GM10266 (cell line): ENCODE measurements around the gene SPTBN5.

Experiments
- DNase-seq: peaks from one replicate; pipeline ENCODE4 v3.0.0; 2012; ENCODE audit errors: extremely low spot score
- CTCF ChIP-seq: IDR thresholded peaks from 2 replicates; pipeline ENCODE4 v1.5.1; 2012; ENCODE audit warnings: mild to moderate bottlenecking, low read depth; ENCODE audit not compliant: control insufficient read depth, insufficient read depth; ENCODE audit errors: missing control alignments

Gene SPTBN5

DNA sequence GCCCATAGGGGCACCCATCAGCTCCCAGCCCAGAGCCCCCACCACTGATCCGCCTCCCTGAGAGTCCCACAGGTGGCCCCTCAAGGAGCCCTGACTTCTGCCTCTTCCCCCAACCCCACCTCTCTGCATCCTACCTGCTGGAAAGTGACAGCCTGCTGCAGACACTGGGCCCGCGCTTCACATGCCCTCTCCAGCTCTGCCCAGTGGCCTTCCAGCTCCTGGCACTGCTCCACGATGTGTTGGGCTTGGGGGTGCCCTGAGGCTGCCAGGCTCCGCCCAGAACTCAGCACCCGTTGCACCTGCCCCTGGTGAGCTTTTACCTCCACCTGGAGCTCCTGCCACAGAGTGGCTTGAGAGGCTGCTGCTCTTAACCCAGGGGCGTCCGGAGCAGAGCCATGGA lies 20.1 kb downstream of the SPTBN5 start:
- TF ChIP-seq CTCF = no peak

GRCh38 chr15:41872166-41872747 lies 21.6 kb downstream of the SPTBN5 start:
- no peak for TF ChIP-seq CTCF

More for the DNA sequence above, 20.1 kb downstream of the SPTBN5 start:
- DNase-seq = no peak

GRCh38 chr15:41871175-41871905 lies 22.5 kb downstream of the SPTBN5 start:
- no peak for TF ChIP-seq CTCF
- DNase-seq = no peak

More at GRCh38 chr15:41872166-41872747, 21.6 kb downstream of the SPTBN5 start:
- no peak for DNase-seq

GRCh38 chr15:41870689-41871081 lies 23.2 kb downstream of the SPTBN5 start:
- TF ChIP-seq CTCF = no peak
- no peak for DNase-seq

DNA sequence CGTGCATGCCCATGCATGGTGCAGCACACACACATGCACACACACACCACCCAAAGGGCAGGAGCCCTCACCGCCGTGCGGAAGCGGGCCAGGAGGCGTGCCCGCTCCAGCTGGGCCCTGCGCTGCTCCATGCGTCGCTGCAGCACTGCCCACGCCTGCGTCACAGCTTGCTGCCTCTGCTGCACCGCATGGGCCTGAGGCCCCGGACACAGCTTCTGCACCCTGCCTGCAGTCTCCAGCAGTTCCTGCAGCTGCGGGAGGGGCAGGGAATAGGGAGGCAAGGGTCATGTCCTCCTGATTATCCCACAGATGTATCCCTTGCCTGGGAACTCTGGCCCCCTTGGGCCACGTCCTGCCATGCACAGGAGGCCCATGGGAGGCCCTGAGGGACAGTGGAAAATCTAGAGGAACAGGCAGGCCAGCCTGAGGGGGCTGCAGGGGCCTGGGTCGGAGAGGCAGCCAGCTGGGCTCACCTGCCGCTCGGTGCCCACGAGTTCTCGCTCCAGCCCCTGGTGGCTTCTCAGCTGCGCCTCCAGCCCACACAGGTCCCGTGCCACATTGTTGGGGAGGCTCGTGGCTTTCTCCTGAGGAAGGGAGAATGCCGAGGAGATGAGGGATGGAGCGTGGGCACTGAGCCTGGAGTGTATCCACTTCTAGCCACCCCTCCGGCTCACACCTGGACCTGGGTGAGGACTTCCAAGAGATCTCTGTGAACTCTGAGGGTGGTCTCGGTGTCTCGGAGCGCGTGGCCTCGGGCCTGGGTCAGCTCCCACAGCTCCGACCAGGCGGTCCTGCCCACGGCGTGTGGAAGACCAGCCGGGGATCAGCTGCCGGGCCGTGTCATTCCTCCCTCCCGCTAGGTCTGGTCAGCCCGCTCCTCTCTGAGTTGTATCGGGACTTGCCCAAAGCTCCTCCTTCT lies 23.8 kb downstream of the SPTBN5 start:
- TF ChIP-seq CTCF = no peak
- DNase-seq = no peak

DNA sequence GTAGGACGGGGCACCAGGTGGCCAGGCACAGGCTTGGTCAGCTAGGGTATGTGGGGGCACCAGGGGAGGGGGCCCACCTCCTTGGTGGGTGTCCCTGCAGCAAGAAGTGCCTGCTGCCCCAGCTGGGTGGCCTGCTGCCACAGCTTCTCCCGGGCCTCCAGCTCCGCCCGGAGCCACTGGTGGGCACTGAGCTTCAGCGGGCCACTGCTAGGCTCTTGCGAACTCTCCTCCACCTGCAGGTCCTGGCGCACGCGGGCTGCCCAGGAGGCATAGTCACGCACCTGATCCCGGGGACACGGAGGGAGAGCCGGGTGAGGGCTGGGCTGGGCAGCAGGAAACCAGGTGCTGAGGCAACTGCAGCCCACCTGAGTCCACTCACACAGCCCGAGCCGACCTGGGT lies 25.5 kb downstream of the SPTBN5 start:
- TF ChIP-seq CTCF = no peak
- no peak for DNase-seq
